Measurements from ENCODE around the gene NNT. TPM values are rescaled to one million over a fixed set of nuclear protein-coding genes. Genes with fewer than 3 reads are reported as not detected.

NNT gene
- total RNA-seq, 1 donor from 2014 or later, result 120 TPM

GRCh38 chr5:43583724-43584123 is 19.3 kb upstream of the NNT start:
- peaks cover 7% of the 10 kb centered on the region for H3K36me3 Mint-ChIP-seq (ENCODE audit: low read depth)
- H3K4me1 Mint-ChIP-seq (ENCODE audit: low read depth), result no peaks in the 10 kb centered on the region
- TF ChIP-seq CTCF (IDR thresholded peaks at IDR 0.05), result no peak
- DNase-seq (ENCODE audit: low spot score), result no peak
- no peak overlapping the region for H3K4me3 Mint-ChIP-seq (ENCODE audit: unreplicated experiment)
- H3K27me3 Mint-ChIP-seq (ENCODE audit: low read depth), result no peaks in the 10 kb centered on the region
- H3K27ac Mint-ChIP-seq (ENCODE audit: unreplicated experiment), result no peak overlapping the region
- no peaks in the 10 kb centered on the region for H3K9me3 Mint-ChIP-seq (ENCODE audit: low read depth)

GRCh38 chr5:43584166-43584699 is 18.7 kb upstream of the NNT start:
- H3K9me3 Mint-ChIP-seq (ENCODE audit: low read depth), result no peaks in the 10 kb centered on the region
- H3K4me1 Mint-ChIP-seq (ENCODE audit: low read depth), result no peaks in the 10 kb centered on the region
- peaks cover 7% of the 10 kb centered on the region for H3K36me3 Mint-ChIP-seq (ENCODE audit: low read depth)
- no peaks in the 10 kb centered on the region for H3K27me3 Mint-ChIP-seq (ENCODE audit: low read depth)
- no peak overlapping the region for H3K27ac Mint-ChIP-seq (ENCODE audit: unreplicated experiment)
- no peak for TF ChIP-seq CTCF (IDR thresholded peaks at IDR 0.05)
- DNase-seq (ENCODE audit: low spot score), result no peak
- no peak overlapping the region for H3K4me3 Mint-ChIP-seq (ENCODE audit: unreplicated experiment)

- H3K27ac Mint-ChIP-seq (ENCODE audit: unreplicated experiment), result no peak overlapping the region
- TF ChIP-seq CTCF (IDR thresholded peaks at IDR 0.05), result no peak
- no peaks in the 10 kb centered on the region for H3K27me3 Mint-ChIP-seq (ENCODE audit: low read depth)
- H3K9me3 Mint-ChIP-seq (ENCODE audit: low read depth), result no peaks in the 10 kb centered on the region
- H3K4me1 Mint-ChIP-seq (ENCODE audit: low read depth), result peaks cover 9% of the 10 kb centered on the region
- no peak overlapping the region for H3K4me3 Mint-ChIP-seq (ENCODE audit: unreplicated experiment)
- no peak for DNase-seq (ENCODE audit: low spot score)
- peaks cover 2% of the 10 kb centered on the region for H3K36me3 Mint-ChIP-seq (ENCODE audit: low read depth)
Measured at GRCh38 chr5:43588842-43589241, 14.1 kb upstream of the NNT start.

DNA sequence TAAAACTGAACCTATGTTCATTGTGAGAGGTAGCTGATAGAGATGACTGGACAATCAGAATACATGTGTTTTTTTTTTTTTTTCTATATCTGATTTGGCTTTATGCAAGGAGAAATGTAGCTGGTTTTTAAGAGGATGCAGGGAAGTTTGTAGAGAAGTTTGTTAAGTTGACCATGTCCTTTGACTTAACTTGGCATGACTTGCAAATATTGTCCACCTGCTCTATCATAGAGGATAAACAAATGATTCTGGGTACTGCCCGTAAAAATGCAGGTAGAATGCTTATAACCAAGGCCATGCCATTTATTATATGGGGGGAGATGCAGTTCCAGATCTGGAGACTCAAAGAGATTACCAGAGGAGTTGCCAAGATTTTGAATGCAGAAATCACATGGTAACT is 13.7 kb upstream of the NNT start:
- no peaks in the 10 kb centered on the region for H3K27me3 Mint-ChIP-seq (ENCODE audit: low read depth)

GRCh38 chr5:43590700-43591099 is 12.3 kb upstream of the NNT start:
- H3K4me1 Mint-ChIP-seq (ENCODE audit: low read depth), result peaks cover 9% of the 10 kb centered on the region

More for the DNA sequence above, 13.7 kb upstream of the NNT start:
- TF ChIP-seq CTCF (IDR thresholded peaks at IDR 0.05), result no peak
- no peaks in the 10 kb centered on the region for H3K9me3 Mint-ChIP-seq (ENCODE audit: low read depth)
- DNase-seq (ENCODE audit: low spot score), result no peak
- no peak overlapping the region for H3K4me3 Mint-ChIP-seq (ENCODE audit: unreplicated experiment)
- peaks cover 2% of the 10 kb centered on the region for H3K36me3 Mint-ChIP-seq (ENCODE audit: low read depth)
- H3K4me1 Mint-ChIP-seq (ENCODE audit: low read depth), result peaks cover 9% of the 10 kb centered on the region
- H3K27ac Mint-ChIP-seq (ENCODE audit: unreplicated experiment), result no peak overlapping the region

More at GRCh38 chr5:43590700-43591099, 12.3 kb upstream of the NNT start:
- Mint-ChIP-seq H3K36me3 (ENCODE audit: low read depth) (peaks cover 2% of the 10 kb centered on the region), H3K27me3 (ENCODE audit: low read depth) (no peaks in the 10 kb centered on the region), H3K27ac (ENCODE audit: unreplicated experiment) (no peak overlapping the region), H3K9me3 (ENCODE audit: low read depth) (no peaks in the 10 kb centered on the region), H3K4me3 (ENCODE audit: unreplicated experiment) (no peak overlapping the region)
- no peak for DNase-seq (ENCODE audit: low spot score)
- no peak for TF ChIP-seq CTCF (IDR thresholded peaks at IDR 0.05)

Measured in chondrocyte (in vitro differentiated cells).